ENCODE results near the gene FAIM2.
A peak's percentile ranks its signal among the peaks of the same experiment; 100 is the strongest.

- TF ChIP-seq POLR2AphosphoS5 (IDR thresholded peaks at IDR 0.05): peak; percentile 54 to 67
- TF ChIP-seq, protein P1, sequence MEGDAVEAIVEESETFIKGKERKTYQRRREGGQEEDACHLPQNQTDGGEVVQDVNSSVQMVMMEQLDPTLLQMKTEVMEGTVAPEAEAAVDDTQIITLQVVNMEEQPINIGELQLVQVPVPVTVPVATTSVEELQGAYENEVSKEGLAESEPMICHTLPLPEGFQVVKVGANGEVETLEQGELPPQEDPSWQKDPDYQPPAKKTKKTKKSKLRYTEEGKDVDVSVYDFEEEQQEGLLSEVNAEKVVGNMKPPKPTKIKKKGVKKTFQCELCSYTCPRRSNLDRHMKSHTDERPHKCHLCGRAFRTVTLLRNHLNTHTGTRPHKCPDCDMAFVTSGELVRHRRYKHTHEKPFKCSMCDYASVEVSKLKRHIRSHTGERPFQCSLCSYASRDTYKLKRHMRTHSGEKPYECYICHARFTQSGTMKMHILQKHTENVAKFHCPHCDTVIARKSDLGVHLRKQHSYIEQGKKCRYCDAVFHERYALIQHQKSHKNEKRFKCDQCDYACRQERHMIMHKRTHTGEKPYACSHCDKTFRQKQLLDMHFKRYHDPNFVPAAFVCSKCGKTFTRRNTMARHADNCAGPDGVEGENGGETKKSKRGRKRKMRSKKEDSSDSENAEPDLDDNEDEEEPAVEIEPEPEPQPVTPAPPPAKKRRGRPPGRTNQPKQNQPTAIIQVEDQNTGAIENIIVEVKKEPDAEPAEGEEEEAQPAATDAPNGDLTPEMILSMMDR (IDR thresholded peaks at IDR 0.05): no peak
Measured at GRCh38 chr12:49868952-49869815, 34.5 kb downstream of the FAIM2 start.

Measured in esophagus muscularis mucosa (tissue), 3 donors.